ENCODE measurements around the gene INPP5B. TPM values are rescaled to one million over a fixed set of nuclear protein-coding genes. Genes with fewer than 3 reads are reported as not detected.

INPP5B gene
- total and polyA plus RNA-seq, 8 donors: 7.5 to 16.1 (median 12.3) TPM

GRCh38 chr1:37859507-37860345 is 87.1 kb downstream of the INPP5B start, which contains the start of gene MTF1:
Gene MTF1, minus strand, starts transcription at chr1:37859592. Its CDS starts 1,934 bp downstream, at chr1:37857658.
- peak; percentile 98 to 100 (median 98) for ATAC-seq
- peak; percentile 71 for FAIRE-seq

GRCh38 chr1:37858931-37859506 is 87.8 kb downstream of the INPP5B start:
- no peak for FAIRE-seq
- H3K4me1 ChIP-seq: peaks cover 8 to 14% (median 12%) of the 10 kb centered on the region in 3 donors
- intact Hi-C loops (cut with DNase I): no loop called here
- H3K4me3 ChIP-seq: peak overlapping the region; percentile 54 to 94 (median 79)
- peaks cover 0 to 3% (median 0%) of the 10 kb centered on the region in 3 donors for H3K36me3 ChIP-seq
- 1% methylated on average over 21 of the region's 21 CpGs for WGBS, 2 donors
- ATAC-seq: peak; percentile 4 to 23 (median 12)
- peak in 2 of 6 donors; percentile 32 to 54 for DNase-seq
- peak overlapping the region; percentile 65 to 91 (median 75) for H3K27ac ChIP-seq
- no peaks in the 10 kb centered on the region for H3K27me3 ChIP-seq
- no peaks in the 10 kb centered on the region for H3K9me3 ChIP-seq
- TF ChIP-seq, protein P1, sequence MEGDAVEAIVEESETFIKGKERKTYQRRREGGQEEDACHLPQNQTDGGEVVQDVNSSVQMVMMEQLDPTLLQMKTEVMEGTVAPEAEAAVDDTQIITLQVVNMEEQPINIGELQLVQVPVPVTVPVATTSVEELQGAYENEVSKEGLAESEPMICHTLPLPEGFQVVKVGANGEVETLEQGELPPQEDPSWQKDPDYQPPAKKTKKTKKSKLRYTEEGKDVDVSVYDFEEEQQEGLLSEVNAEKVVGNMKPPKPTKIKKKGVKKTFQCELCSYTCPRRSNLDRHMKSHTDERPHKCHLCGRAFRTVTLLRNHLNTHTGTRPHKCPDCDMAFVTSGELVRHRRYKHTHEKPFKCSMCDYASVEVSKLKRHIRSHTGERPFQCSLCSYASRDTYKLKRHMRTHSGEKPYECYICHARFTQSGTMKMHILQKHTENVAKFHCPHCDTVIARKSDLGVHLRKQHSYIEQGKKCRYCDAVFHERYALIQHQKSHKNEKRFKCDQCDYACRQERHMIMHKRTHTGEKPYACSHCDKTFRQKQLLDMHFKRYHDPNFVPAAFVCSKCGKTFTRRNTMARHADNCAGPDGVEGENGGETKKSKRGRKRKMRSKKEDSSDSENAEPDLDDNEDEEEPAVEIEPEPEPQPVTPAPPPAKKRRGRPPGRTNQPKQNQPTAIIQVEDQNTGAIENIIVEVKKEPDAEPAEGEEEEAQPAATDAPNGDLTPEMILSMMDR (IDR thresholded peaks at IDR 0.05): no peak

More at GRCh38 chr1:37859507-37860345, 87.1 kb downstream of the INPP5B start, which contains the start of gene MTF1:
- Histone ChIP-seq H3K27me3 (no peaks in the 10 kb centered on the region), H3K27ac (peak within 1 kb of the TSS; percentile 65 to 91 (median 75)), H3K9me3 (no peaks in the 10 kb centered on the region), H3K36me3 (peaks cover 0 to 3% (median 0%) of the 10 kb centered on the region in 3 donors), H3K4me3 (peak within 1 kb of the TSS; percentile 54 to 94 (median 79)), H3K4me1 (peaks cover 8 to 14% (median 12%) of the 10 kb centered on the region in 3 donors)
- intact Hi-C loops (cut with DNase I): no loop called here
- TF ChIP-seq, protein P1 (IDR thresholded peaks at IDR 0.05): peak; percentile 84 to 95 (median 90)
- WGBS, 2 donors: 0% methylated on average over 55 to 61 of the region's 61 CpGs
- peak; percentile 95 to 99 (median 96) for DNase-seq

DNA sequence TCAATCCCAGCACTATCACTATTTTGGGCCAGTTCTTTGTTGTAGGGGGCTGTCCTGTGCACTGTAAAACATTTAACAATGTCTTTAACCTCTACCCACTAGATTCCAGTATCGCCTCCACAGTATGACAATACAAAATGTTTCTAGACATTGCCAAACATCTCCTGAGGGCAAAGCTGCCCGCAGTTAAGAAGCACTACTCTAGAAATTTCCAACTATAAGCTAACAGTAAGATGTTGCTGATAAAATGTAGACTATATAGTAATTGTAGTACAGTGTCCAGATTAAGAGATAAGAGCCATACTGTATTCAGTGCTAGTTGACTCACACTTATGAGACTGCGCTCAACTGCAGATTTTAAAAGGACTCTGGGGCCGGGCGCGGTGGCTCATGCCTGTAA is 92.4 kb downstream of the INPP5B start:
- Histone ChIP-seq H3K36me3 (no peaks in the 10 kb centered on the region), H3K4me1 (peaks cover 8 to 17% (median 8%) of the 10 kb centered on the region in 3 donors), H3K9me3 (no peaks in the 10 kb centered on the region), H3K27ac (no peak overlapping the region), H3K4me3 (no peak overlapping the region), H3K27me3 (no peaks in the 10 kb centered on the region)
- intact Hi-C loops (cut with DNase I): no loop called here
- no peak for FAIRE-seq
- WGBS, 2 donors: 96 to 98% methylated on average over 6 of the region's 6 CpGs
- TF ChIP-seq, protein P1 (IDR thresholded peaks at IDR 0.05): no peak
- no peak for ATAC-seq
- DNase-seq: no peak

GRCh38 chr1:37853157-37853556 is 93.7 kb downstream of the INPP5B start:
- Histone ChIP-seq H3K27ac (no peak overlapping the region), H3K4me1 (peaks cover 0 to 10% (median 4%) of the 10 kb centered on the region in 3 donors), H3K4me3 (no peak overlapping the region), H3K27me3 (no peaks in the 10 kb centered on the region), H3K36me3 (no peaks in the 10 kb centered on the region), H3K9me3 (no peaks in the 10 kb centered on the region)
- intact Hi-C loops (cut with DNase I): no loop called here
- DNase-seq (no peak), FAIRE-seq (no peak), ATAC-seq (no peak)
- TF ChIP-seq, protein P1 (IDR thresholded peaks at IDR 0.05): no peak
